ENCODE measurements around the gene PSPC1.
"Not testable (repeated sequence)": the region's sequence is repeated elsewhere in the genome, so short reads cannot be mapped to it uniquely, and the experiment has no call there.

The PSPC1 gene

GRCh38 chr13:19782727-19783682 lies at the start of gene PSPC1:
PSPC1 (minus strand) TSS chr13:19782945; CDS start chr13:19782757, 188 bp downstream.
- peak; percentile 86 for DNase-seq

GRCh38 chr13:19822673-19823072 lies 39.9 kb upstream of the PSPC1 start:
- no peak for DNase-seq

- DNase-seq, result no peak
These were observed 35.6 kb upstream of the PSPC1 start for GRCh38 chr13:19818223-19818842.

- DNase-seq, result no peak
These were observed 34.9 kb upstream of the PSPC1 start for GRCh38 chr13:19817510-19818158.

DNA sequence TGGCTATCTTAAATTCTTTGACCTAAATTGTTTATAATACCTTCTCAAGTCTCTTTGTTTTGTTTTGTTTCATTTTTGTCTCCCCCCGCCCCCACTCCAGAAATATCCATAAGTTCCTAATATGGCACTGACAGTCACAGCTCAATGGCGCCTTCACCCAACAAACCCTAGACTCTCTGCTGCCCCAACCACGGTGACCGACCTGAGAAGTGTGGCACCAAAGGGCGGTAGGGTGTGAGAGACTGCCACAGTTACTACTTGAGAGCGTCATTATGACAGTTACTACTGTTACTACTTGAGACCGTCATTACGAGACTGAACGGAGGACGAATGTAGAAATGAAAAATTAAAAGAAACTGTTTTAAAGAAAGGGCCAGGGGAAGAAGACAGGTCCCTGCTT lies 34.4 kb upstream of the PSPC1 start:
- DNase-seq, result no peak

DNA sequence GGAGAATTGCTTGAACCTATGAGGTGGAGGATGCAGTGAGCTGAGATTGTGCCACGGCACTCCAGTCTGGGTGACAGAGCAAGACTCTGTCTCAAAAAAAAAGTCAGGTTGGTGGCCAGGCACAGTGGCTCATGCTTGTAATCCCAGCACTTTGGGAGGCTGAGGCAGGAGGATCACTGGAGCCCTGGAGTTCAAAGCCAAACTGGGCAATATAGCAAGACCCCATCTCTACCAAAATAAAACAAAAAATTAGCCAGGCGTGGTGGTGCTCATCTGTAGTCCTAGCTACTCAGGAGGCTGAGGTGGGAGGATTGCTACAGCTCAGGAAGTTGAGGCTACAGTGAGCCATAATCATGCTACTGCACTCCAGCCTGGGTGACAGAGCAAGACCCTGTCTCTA lies 33.1 kb upstream of the PSPC1 start:
- not testable (repeated sequence) for DNase-seq

- DNase-seq, result no peak
These were observed 28.5 kb upstream of the PSPC1 start for GRCh38 chr13:19810996-19811881.

DNA sequence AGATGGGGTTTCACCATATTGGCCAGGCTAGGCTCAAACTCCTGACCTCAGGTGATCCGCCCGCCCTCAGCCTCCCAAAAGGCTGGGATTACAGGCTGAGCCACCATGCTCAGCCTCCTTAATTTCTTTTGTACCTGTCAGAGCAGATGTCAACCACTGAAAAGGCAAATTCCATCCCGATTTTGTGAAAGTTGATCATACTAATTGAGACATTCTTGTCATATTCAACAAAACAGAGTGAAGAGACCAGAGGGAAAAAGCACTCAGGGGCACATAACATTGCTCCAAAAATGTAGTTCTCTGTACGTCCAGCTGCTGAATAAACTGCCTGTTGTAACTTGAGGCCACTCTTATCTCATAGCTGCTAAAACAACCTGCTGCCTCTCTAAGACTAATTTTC lies 27.4 kb upstream of the PSPC1 start:
- DNase-seq, result no peak

DNA sequence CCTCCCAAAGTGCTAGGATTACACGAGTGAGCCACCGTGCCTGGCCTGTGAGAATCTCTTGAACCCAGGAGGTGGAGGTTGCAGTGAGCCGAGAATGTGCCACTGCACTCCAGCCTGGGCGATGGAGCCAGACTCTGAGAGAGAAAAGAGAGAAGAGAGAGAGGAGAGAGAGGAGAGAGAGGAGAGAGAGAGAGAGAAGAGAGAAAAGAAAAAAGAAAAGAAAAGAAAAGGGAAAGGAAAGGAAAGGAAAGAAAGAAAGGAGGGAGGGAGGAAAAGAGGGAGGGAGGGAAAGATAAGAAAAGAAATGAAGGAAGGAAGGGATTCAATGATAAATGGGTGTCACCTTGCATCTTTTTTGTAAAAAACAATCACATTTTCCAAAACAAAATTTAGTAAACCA lies 23.0 kb upstream of the PSPC1 start:
- no peak for DNase-seq

DNA sequence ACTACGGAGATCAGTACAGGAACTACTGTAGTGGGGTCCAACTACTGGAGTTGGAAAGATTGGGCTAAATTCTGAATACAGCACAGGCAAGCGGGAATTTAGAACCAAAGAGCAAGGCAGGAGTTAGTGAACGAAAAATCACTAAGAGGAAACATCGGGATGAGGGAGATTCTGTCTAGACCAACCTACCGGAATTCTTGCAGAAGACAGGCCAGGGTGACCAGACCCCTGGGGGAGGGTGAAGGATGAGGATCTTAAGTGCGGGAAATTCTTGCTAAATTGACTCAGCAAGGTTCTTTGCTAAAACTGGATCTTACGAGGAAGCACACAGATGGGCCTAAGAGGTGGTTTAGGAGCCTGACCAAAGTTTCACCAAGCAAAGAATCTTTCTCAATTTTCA lies 13.2 kb upstream of the PSPC1 start:
- no peak for DNase-seq

DNA sequence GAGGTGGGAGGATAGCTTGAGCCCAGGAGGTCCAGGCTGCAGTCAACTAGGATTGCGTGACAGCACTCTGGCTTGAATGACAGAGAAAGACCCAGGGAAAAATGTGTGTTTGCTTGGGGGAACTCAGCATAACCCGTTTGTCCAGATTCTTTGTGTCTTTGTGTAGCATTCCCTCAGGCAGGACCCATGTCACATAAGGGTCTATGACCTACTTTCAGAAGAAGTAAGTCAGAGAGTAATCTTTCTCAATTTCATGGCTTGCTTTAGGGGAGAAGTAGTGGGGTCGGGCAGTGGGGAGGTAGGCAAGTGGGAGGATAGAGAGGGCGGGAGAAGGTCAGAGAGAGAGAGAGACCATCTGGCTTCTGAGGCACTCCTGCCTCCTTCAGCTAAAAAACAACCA lies 11.9 kb upstream of the PSPC1 start:
- DNase-seq, result no peak

DNA sequence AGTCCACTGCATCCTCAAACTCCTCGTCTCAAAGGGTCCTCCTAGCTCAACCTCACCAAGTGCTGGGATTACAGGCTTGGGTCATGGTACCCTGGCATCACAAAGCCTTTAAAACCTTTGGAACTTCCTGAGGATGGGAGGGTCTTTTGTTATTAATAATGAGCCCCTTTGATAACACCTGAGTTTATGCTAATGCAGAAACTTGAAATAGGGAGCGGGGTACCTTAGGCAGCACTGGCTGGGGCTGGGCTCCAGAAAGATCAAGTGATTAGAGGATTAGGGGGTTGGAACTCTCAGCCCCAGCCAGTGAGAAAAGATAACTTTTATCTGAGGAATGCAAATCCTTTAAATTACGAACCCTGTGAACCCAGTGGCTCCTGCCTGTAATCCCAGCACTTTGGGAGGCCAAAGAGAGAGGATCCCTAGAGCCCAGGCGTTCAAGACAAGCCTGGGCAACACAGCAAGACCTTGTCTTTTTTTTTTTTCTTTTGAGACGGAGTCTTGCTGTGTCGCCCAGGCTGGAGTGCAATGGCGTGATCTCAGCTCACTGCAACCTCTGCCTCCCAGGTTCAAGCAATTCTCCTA lies 9.3 kb upstream of the PSPC1 start:
- DNase-seq, result no peak

DNA sequence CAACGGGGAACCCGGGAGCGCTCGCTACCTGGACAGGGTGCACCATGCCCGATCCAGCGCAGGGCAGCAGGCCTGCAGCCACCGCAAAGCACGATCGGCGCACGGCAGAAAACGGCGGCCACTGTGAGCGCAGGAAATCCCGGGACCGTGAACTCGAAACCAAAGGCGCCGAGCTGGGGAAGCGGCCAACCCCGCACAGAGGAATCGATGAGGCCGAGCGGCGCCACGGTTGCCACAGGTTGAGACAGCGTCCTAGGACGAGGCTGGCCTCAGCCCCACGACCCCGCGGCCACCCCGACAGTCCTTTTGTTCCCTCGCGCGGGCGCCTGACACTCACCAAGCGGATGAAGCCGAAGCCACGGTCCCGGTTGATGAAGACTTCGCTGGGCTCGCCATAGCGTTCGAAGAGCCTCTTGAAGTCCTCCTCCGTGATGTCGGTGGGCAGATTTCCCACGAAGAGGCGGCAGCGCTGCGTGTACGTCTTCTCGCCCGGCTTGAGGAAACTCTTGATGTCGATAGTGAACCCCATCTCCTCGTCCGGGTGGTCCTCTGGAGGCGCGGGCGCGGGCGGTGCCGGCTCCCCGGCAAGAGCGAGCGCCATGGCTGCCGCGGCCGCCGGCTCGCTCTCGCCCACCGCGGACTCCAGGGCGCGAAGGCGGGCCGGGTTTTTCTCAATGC lies 557 bp downstream of the PSPC1 start:
- no peak for DNase-seq

DNA sequence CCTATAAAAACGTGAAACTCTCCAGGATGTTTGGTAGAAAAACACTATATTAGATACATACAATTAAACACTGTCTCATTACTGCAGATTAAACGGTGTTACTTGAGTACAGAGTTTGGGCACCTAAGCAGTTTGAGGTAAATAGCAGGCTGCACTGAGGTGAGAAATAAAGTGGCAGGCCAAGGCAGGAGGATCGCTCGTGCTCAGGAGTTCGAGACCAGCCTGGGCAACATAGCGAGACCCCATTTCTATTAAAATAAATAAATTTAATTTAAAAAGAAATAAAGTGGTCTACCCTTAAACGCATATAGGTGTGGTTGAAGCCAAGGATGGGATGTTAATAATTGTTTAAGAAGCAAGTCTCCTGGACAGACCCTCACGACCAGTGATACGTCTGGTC lies 1.2 kb downstream of the PSPC1 start:
- DNase-seq, result no peak

DNA sequence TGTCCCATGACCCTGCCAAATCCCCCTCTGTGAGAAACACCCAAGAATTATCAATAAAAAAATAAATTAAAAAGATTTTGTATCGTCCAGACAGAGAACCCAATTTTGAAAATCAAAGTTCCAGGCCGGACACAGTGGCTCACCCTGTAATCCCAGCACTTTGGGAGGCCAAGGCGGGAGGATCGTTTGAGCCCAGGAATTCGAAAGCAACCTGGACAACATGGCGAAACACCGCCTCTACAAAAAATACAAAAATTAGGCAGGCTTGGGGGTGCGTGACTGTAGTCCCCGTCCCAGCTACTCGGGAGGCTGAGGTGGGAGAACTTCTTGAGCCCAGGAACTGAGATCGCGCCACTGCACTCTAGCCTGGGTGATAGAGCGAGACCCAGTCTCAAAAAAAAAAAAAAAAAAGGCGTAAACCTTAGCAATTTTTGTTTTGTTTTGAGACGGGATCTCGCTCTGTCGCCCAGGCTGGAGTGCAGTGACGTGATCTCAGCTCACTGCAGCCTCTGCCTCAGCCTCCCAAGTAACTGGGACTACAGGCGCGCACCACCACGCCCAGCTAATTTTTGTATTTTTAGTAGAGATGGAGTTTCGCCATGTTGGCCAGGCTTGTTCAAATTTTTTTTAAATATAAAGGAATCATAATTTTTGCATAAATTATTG lies 1.9 kb downstream of the PSPC1 start:
- DNase-seq, result not testable (repeated sequence)

DNA sequence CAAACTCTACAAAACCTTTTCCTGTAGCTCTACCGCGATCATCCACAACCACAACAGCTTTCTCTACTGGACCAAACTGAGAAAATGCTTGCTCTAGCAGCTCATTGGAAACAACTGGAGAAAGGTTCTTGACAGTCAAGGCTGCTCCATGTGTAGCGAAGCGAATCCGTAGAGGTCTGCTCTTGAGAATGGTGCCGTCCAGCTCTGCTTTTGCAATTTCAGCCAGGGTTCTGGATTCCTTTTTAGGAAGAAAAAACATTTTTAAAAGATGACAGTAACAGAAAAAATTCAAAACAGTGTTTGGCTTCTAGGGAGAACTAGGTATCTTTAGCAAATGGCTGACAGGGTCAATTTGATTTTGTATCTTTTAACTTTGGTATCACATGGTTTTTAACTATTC lies 10.4 kb downstream of the PSPC1 start:
- no peak for DNase-seq

DNA sequence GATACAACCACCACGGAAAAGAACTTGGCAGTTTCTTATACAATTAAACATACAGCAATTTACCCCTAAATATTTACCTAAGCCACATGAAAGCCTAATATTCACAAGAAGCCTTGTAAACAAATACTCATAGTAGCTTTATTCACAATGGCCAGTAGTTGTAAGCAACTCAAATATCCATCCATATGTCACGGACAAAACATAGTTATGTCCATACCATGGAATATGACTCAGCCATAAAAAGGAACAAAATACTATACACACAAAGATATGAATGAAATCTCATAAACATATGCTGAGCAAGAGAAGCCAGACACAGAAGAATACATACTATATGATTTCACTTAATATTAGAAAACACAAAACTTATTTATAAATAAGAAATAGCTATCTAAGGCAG lies 12.9 kb downstream of the PSPC1 start:
- no peak for DNase-seq

- DNase-seq, result no peak
These were observed 14.8 kb downstream of the PSPC1 start for GRCh38 chr13:19767966-19768365.

GRCh38 chr13:19766591-19766990 lies 16.2 kb downstream of the PSPC1 start:
- no peak for DNase-seq

DNA sequence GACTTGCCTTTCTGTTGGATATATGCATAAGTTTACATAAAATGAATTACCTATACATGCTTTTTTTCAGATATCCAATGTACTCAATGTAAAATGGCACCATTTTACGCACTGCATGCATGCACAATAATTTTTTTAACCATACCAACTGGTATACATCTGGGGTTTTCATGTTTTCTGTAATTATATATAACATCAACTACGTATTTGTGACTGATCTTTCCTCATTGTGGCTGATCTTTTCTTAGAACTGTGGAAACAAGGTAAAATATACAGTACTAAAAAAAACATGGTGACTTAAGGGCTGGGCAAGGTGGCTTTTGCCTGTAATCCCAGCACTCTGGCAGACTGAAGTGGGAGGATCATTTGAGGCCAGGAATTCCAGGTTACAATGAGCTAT lies 18.5 kb downstream of the PSPC1 start:
- no peak for DNase-seq

- DNase-seq, result no peak
These were observed 19.1 kb downstream of the PSPC1 start for GRCh38 chr13:19763618-19764017.
